GM18867 (cell line): Measurements from ENCODE around the gene JUNB.
A peak's percentile ranks its signal among the peaks of the same experiment; 100 is the strongest.
"Not testable (repeated sequence)": the region's sequence is repeated elsewhere in the genome, so short reads cannot be mapped to it uniquely, and the experiment has no call there.

ENCODE experiments used
- ATAC-seq: cut with Tn5 transposase; IDR thresholded peaks from one replicate; pipeline ENCODE4 v1.9.1; 2021; ENCODE audit warnings: mild to moderate bottlenecking, moderate library complexity; ENCODE audit not compliant: unreplicated experiment

The JUNB gene

DNA sequence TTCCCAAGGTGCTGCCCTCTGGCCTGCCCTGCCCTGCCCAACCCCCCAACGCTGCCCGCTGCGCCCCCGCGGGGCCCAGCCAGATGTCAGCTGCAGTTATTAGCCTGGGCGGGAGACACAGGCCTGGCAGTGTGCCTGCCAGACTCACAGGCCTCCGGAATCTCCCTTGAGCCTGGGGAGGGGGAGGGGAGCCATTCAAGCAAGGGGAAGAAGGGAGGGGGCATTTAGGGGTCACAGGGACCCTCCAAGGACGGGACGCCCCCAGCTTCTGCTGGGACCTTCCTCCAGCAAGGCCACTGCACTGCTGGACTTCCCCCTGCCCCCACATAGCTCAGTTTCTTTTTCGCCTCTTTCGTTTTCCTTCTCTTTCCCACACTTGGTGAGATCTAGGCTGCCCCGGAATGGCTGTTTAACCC, 2.6 kb upstream of the JUNB start:
- ATAC-seq, result no peak

DNA sequence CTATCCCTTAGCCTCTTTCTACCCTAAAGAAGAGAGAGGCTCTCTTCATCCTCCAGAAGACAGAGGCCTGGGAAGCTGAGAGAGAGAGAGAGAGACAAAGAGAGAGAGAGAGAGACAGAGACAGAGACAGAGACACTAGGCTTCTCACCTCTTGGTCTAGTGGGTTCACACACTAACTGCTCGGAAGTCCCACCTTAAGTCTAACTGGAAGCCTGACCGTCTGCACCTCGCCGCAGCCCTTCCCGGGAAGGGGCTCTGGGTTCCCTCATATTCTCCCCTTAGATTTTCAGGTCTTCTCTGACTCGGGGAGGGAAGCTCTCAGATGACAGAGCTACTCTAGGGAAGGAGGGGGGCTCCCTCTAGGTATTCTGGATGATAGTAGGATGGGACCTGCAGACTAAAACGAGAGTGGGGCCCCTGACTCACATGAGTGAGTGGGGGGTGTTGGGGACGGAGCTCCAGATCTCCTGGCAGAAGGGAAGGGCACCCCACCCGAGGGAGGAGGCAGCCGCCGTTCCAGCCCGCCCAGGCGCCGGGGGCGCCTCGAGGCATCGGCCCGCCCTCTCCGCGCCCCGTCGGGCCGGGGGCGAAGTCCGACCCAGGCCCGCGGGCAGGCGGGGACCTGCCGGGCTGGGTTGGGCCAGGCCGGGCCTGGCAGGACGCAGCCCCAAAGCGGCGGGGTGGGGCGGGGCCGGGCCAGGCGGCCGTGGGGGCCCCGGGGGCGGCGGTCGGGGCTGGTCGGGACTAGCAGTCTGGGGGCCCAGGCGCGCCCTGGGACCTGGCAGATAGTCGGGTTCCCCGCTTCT, 2.0 kb upstream of the JUNB start:
- no peak for ATAC-seq

DNA sequence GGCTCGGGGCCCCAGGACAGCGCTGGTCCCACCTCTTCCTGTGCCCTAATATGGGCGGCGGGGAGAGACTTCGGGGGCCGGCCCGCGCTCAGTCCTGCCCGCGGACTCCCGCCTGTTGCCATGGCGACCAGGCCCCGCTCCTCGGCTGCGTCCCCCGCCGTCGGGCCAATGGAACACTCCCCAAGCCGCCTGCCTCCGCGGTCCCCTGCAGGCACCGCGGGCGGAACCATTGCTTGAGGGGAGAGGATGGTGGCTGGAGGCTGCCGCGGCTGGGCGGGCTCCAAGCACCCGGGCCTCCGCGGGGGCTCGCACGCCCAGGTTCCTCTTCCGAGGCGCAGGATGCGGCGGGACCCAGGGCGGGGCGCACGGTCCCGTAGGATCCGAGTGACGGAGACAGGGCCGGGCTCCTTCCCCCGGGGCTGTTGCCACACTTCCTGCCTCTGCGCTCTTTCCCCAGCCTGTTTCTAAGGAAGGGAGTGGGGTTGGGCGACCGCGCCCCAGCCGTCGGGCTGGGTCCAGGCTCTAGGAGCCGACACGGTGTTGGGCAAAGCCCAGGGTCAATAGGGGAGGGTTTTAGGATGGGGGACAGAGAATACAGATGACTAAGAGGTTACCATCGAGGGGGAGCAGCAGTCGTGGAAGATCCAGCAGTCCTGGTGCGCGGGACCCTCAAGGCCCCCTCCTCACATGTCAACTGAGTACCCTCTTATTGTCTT, 1.2 kb upstream of the JUNB start:
- ATAC-seq, result peak; percentile 38

DNA sequence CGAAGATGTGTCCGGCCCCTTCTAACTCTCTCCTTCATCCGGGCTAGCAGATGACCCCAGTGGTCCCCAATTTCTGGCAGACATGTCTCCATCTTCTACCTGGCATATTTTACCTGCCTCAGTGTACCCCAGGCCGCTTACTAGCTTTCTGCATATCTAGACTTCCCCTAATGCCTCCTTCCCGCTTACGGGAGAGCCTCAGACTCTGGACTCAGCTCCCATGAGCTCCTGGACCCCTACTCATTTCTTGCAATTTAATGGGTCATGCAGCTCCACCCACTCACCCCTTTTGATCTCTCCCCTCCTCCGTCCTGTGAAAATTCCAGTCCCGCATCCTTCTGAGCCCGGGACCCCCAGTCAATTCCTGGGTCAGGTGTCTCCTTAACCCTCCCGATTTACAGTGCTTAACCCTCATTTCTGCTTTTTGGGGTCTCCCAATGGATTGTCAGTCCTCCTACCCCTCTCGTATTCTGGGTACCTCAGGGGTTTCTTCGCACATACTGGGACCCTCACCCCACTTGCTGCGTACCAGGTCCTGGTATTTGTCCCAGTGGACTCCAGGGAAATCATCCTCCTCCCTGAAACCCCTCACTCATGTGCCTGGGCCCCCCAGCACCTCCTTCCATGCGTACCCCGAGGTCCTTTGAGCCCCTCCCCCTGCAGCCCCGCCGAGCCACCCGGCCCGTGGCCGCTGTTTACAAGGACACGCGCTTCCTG, 500 bp upstream of the JUNB start:
- ATAC-seq, result no peak

DNA sequence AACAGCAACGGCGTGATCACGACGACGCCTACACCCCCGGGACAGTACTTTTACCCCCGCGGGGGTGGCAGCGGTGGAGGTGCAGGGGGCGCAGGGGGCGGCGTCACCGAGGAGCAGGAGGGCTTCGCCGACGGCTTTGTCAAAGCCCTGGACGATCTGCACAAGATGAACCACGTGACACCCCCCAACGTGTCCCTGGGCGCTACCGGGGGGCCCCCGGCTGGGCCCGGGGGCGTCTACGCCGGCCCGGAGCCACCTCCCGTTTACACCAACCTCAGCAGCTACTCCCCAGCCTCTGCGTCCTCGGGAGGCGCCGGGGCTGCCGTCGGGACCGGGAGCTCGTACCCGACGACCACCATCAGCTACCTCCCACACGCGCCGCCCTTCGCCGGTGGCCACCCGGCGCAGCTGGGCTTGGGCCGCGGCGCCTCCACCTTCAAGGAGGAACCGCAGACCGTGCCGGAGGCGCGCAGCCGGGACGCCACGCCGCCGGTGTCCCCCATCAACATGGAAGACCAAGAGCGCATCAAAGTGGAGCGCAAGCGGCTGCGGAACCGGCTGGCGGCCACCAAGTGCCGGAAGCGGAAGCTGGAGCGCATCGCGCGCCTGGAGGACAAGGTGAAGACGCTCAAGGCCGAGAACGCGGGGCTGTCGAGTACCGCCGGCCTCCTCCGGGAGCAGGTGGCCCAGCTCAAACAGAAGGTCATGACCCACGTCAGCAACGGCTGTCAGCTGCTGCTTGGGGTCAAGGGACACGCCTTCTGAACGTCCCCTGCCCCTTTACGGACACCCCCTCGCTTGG, 966 bp downstream of the JUNB start:
- ATAC-seq, result no peak

DNA sequence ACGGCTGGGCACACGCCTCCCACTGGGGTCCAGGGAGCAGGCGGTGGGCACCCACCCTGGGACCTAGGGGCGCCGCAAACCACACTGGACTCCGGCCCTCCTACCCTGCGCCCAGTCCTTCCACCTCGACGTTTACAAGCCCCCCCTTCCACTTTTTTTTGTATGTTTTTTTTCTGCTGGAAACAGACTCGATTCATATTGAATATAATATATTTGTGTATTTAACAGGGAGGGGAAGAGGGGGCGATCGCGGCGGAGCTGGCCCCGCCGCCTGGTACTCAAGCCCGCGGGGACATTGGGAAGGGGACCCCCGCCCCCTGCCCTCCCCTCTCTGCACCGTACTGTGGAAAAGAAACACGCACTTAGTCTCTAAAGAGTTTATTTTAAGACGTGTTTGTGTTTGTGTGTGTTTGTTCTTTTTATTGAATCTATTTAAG, 1.6 kb downstream of the JUNB start:
- no peak for ATAC-seq

DNA sequence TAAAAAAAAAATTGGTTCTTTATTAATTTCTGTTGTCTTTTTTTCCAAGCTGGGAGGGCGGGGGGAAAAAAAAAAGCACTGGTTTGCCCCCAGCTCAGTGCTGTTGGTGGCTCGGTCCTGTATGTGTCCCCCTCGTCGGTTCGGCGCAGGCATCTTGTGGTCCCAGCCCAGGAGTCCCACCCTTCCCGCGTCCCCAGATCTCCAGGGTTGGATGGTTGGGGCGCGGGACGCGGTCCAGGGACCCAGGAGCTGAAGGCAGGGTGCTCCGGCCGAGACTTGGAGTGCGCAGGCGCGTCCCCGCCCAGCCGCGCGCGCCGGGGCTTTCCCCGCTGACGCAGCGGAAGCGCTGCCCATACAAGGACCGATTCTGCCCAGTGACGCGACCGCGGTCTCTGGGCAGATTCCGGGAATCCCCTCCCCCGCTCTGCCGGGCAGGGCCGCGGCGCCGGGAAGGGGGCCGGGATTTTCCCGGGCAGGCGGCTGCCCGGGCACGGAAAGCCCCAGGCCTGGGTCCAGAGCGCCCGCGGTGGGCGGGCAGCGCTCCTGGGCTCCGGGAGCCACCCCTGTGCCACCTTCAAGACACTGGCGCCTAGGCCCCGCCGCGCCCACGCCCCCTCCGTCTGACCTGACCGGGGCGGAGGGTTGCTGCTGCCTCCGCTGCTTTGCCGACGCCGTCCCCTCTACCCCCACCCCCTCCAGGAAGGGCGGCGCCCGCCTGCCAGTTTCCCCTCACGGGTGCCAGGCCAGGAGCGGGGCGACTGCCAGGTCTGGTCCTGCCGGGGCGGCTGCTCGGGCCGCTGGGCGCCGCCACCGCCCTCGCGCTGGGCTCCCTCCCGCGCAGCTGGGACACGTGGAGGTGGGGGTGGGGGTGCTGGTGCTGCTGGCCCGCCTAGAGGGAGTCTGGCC, 2.3 kb downstream of the JUNB start:
- peak; percentile 36 for ATAC-seq

DNA sequence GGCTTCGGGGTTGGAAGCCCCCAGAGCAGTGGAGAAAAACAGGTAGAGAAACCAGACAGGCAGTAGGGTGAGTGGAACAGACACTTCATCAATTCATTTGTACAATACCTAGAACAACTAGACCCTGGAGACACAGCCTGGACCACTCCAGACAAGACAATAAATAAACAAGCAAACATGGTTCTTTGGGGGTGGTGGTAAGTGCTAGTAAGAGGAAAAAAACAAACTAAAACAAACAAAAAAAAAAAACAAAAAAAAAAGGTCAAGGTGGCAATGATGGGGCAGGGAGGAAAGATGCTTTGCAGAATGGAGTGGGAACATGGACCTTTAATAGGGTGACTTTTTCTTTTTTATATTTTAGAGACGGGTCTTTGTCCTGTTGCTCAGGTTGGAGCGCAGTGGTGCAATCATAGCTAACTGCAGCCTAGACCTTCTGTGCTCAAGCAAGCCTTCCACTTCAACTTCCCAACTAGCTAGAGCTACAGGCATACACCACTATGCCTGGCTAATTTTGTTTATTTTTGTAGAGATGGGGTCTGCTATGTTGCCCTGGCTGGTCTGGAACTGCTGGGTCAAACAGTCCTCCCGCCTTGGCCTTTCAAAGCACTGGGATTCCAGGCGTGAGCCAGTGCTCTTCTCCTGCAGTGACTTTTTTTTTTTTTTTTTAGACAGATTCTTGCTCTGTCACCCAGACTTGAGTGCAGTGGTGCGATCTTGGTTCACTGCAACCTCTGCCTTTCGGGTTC, 3.1 kb downstream of the JUNB start:
- no peak for ATAC-seq

DNA sequence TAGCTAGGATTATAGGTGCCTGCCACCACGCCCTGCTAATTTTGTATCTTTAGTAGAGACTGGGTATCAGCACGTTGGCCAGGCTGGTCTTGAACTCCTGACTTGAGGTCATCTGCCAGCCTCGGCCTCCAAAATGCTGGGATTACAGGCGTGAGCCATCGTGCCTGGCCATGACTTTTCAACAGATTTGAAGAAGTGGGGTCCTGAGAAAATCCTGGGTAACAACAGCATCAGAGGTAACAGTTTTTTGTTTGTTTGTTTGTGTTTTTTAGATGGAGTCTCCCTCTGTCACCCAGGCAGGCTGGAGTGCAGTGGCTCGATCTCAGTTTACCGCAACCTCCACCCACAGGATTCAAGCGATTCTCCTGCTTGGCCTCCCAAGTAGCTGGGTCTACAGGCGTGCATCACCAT, 3.7 kb downstream of the JUNB start:
- no peak for ATAC-seq

DNA sequence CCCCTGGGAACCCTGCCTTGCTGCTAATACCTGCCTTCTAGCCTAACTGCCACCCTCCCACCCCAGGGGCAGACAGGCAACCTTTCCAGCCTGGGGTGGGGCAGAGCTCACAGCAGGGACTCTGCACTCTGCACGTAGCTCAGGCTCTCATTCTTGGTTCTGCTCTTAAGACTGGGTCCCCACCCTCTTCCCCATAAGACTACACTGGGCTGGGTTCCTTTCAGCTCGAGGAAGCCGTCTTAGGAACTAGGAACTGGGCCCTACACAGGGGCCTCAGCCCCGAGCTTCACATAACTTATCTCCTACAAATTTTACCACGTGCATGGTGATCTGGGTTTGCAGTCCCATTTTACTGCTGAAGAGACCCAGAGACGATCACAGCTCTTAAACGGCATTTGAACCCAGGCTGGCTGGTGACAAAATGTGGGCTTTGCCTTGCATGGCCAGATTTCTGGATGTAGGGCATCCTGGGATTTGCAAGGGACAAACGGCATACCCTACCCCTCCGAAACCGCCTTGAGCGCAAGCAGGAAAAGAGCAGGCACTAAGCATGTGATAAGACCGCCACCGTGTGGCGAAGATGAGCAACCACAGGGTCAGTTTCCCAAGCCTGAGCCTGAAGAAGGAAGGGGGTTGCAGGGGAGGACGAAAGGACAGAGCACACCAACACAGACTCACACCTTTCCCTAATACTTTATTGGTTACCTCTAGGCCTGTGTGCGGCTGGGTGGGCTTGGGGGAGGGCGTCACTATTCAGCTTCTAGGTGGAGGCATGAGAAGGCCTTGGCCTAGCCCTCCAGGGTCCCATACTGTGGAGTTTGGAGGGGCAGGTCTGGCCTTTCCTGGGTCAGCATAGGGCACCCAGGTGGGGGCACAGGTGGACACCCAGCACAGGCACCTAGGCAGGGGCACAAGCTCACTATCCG, 5.1 kb downstream of the JUNB start:
- no peak for ATAC-seq

DNA sequence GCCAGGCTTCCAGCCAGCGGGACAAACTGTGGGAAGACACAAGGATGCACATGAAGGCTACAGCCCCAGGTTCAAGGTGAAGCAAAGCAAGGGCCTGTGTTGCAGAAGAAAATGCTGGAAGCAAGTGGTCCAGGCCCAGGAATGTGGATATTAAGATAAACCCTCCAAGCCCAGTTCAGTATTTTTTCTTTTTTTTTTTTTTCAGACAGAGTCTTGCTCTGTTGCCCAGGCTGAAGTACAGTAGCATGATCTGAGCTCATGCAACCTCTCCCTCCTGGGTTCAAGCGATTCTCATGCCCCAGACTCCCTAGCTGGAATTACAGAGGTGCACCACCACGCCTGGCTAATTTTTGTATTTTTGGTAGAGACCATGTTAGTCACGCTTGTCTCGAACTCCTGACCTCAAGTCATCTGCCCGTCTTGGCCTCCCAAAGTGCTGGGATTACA, 5.9 kb downstream of the JUNB start:
- ATAC-seq, result no peak

DNA sequence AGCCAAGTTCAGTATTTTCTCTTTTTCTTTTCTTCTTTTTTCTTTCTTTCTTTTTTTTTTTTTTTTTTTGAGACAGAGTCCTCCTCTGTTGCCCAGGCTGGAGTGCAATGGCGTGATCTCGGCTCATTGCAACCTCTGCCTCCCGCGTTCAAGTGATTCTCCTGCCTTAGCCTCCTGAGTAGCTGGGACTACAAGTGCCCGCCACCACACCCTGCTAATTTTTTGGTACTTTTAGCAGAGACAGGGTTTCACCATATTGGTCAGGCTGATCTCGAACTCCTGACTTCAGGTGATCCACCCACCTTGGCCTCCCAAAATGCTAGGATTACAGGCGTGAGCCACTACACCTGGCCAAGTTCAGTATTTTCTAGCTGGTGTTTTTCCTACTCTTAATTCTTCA, 6.3 kb downstream of the JUNB start:
- ATAC-seq, result not testable (repeated sequence)

DNA sequence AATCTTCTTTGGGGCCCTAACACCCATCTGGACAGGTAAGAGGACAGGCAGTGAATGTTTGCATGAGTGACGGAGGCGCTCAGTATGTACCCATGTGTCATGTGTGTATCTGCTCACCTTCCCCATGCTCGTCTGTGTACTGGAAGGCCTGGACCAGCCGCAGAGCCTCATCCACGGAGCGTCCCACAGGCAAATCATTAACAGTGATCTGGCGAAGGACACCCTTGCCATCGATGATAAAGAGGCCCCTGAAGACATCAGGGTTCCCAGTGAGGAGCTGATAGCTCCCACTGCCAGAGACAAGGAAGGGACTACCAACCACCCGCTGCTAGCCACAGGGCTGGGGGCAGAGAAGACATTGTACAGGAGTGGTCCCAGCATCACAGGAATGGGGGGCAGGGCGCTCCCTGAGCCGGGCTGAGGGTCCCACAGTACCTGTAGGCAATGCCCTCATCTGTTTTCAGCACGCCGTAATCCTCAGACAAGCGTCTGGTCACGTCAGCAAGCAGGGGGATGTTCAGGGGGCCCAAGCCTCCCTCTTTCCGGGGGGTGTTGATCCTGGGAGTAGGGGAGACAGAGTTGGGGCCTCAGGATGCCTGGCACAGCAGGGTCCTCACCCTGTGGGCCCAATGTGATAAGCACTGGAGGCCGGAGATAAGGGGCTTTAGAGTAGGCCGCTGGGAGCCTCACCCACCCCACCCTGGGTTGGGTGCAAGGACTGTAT, 8.6 kb downstream of the JUNB start:
- no peak for ATAC-seq

DNA sequence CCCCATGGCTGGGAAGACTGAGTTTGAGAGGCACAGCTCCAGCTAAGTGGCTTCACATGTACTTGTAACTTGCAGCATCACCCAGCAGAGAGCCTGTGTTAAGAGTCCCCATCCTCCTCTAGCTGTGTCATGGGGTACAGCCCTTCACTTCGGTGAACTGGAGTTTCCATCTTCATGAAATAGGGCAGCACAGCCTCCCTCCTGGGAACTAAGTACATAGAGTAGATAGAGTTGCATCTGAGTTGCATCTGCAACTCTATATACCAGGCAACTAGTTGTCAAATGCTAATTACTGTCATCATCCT, 9.1 kb downstream of the JUNB start:
- no peak for ATAC-seq

DNA sequence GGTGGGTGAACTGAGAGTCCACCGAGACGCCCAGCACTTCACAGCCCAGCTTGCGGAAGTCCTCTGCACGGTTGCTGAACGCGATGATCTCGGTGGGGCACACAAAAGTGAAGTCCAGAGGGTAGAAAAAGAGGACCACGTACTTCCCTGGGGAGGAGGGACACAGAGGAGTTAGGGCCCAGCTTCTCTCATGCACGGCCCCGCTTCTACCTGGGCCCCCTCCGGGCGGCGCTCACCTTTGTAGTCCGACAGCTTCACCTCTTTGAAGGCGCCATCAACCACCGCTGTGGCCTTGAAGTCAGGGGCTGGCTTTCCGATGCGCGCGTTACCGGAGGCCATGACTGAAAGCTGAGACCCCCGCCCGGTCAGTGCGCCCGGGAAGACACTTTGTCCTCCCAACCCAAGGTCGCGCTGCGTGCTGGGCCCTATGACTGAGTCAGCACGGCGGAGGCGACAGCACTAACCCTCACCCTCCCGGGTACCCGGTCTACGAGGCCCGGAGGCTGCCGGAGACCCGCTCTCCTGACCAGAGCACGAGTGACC, 9.7 kb downstream of the JUNB start:
- no peak for ATAC-seq

DNA sequence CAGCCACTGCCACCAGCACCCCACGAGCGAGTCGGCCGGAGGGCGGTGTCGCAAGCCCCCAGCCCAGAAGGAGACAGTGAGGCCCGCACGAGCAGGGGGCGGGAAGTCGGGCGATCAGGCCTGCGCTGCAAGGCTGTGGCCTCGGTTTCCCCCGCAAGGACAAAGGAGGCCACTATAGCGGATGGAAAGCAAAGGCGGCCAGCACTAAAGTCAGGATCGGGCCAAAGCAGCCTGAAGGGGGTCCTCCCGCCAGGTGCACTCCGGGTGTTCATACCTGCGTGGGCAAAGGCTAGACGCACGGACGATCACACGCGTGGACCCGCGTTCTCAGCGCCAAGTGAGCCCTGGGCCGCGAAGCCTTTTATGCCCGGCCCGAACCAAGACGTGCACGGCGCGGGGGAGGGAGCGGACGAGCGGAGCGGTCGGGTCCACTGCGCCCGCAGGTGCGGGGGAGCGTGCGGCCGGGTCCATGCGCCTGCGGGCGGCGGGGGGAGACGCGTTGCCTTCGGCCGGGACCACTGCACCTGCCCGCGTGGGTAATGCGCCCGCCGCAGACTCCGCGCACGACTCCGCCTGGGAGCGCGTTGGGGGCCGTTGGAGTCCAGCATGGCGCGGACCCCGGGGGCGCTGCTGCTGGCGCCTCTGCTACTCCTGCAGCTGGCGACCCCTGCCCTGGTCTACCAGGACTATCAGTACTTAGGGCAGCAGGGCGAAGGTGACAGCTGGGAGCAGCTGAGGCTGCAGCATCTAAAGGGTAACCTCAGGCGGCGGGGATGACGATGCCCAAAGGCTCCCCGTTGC, 10.4 kb downstream of the JUNB start, which contains the start of the genes PRDX2 and THSD8:
TSS of gene PRDX2 (minus strand) at position 335 of the 801 bp plus-strand sequence. CDS start 539 bp downstream, outside the sequence.
TSS of gene THSD8 (plus strand) at position 604 of the 801 bp plus-strand sequence. CDS start at position 607, 3 bp downstream.
- ATAC-seq, result no peak
